Stimulated activated CD4-positive, alpha-beta T cell treated with anti-CD3 and anti-CD28 coated beads, TNF-alpha, amount 100 ng/mL, for 48 hours (primary cell): ENCODE results near the gene RASGRP1.

Experiments used
- DNase-seq, 3 donors: peaks; one replicate each; pipeline ENCODE4 v3.0.0-alpha.2; 2020; ENCODE audit warnings: low read depth in 3 of 3

The RASGRP1 gene

DNA sequence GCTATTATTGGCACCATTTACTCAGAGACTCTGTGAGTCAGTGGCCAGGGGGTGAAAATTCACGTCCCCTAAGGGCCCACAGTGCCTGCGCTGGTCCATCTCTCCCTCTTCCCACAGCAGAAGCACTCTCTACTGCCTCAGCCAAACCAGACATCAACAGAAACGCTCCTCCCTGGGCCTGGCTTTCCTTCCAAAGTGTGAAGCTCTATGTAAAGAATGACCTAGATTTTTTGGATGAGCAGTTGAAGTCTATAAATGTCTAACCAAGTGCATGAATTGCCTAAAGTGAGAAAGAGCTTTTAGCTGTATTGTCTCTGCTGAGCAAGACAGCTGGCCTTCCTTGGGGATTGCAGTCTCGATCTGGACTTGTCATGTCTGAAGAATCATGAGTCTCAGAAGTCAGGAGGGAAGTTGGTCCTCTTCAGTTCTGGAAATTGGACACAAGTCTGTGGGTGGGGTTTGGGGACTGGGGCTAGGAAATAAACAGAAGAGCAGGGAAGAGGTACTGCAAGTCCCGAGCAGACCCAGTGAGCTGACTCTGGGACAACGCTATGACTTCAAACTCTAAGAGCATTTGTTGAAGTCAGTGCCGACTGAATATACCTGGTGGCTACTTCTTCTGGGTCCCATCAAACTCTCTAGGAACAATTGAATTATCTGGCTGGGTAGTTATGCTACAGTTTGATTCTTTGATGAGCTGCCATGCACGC is 29.0 kb downstream of the RASGRP1 start:
- DNase-seq = no peak

GRCh38 chr15:38534691-38535090 is 29.9 kb downstream of the RASGRP1 start:
- no peak for DNase-seq

- DNase-seq = no peak
Observed at GRCh38 chr15:38533926-38534325, 30.7 kb downstream of the RASGRP1 start.

DNA sequence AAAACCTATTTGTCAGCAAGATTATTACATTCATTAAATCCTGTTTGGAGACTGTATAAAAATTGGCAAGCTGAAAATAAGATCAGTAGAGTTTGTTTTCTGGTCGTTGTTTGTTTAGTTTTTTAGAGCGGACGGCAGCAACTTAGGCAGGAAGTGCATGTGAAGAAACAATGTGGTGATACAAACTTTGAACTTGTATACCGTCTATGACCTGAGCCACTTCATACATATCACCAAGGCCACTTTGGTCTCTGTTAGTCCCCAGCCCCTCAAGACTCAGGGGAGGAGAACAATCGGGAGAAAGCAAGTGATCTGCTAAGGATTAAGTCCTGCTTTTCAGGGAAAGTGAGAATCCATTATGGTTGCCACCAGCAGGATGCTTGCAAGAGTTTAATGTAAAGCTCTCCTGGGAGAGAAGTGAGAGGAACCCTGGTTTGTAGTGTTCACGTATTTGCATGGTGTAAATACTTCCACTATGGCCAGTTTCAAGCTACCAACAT is 31.1 kb downstream of the RASGRP1 start:
- no peak for DNase-seq

GRCh38 chr15:38532728-38533127 is 31.9 kb downstream of the RASGRP1 start:
- DNase-seq = no peak

DNA sequence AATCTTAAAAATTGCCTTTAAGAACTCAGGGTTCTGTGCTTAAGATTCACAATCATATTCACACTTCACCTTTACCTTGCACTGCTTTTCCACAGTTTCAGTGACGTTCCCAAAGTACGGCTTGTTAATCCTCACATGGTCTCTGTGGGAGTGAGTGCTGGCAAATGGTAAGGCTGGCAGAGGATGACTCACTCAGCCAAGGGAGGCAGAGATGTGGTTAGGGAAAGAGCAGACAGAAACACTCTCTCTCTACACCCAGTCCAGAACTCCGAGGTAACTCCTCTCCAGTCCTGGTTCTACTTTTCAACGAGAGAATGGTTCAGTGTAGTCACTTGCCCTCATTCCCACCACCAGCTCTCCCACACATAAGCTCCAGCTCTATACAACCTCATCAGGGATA is 33.1 kb downstream of the RASGRP1 start:
- no peak for DNase-seq

DNA sequence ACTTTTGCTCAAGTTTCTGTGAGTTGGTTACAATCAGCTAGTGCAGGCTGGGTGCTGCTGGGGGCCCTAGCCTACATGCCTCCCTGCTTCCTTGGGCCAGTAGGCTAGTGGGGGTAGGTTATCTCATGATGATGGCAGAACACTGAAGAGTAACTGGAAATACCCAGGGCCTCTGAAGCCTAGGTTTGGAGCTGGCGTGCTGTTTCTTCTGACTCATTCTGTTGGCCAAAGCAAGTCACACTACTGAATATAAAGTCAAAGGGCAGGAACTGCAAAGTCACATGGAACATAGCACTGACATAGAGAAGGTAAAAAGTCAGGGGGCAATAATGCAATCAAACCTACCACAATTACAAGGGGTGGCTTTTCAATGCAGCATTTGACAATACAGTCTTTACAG is 34.5 kb downstream of the RASGRP1 start:
- no peak for DNase-seq

DNA sequence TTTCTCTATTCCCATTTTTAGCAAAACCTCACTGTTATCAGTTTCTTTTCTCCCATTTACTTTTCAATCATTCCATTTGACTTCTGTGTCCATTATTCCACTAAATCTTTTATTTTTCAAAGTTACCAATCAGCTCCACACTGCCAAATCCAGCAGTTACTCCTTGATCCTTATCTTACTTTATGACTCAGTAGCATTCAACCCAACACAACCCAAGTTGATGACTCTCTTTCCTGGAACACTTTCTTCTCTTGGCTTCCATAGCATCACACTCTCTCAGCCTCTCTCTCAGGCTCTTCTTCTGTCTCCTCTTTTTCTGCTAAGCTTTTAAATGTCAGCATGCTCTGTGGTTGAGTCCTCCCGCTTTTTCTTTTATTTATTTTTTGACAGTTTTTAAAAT is 36.3 kb downstream of the RASGRP1 start:
- no peak for DNase-seq

GRCh38 chr15:38526158-38526557 is 38.5 kb downstream of the RASGRP1 start:
- DNase-seq = no peak

DNA sequence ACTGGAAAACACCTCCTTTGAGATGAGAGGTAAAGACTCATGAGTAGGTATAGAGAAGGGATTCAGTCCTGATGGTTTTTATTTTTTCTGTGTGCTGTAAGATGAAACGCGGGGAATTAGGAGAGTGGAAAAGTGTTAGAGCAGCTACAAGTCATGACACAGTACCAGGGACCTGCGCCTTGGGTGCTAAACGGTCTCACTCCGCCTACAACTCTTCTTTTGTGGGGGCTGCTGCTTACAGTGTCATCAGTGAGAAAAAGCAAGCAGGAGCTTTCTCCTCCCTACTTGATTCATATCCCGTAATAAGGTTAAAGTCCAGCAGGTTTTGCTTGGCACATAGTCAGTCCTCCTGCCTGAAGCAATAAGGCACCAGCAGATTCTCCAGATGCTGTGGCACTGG is 39.1 kb downstream of the RASGRP1 start:
- no peak for DNase-seq

- DNase-seq = no peak
Observed at GRCh38 chr15:38524156-38524555, 40.5 kb downstream of the RASGRP1 start.

GRCh38 chr15:38522922-38523321 is 41.7 kb downstream of the RASGRP1 start:
- DNase-seq = no peak

GRCh38 chr15:38521316-38521715 is 43.3 kb downstream of the RASGRP1 start:
- DNase-seq = no peak

- no peak for DNase-seq
Observed at GRCh38 chr15:38520035-38520434, 44.6 kb downstream of the RASGRP1 start.

DNA sequence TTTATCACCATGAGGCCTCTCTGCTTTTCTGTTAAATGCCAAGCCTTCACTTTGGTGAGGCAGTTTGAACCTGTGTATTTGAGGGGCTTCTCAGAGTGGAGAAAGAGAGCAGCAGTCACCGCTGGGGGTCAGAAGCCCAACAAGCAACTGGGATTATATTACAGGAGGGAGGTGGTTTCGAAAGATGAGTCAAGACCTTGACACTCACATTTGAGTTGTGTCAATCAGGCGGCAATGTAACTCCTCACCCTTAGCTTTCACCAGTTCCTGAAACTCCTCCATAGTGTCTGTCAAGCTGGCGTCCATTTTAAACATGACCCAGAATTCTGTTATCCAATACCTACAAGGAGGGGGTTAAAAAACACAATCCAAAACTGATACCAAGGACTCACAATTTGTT is 46.5 kb downstream of the RASGRP1 start:
- DNase-seq = no peak

- no peak for DNase-seq
Observed at GRCh38 chr15:38517312-38517975, 47.2 kb downstream of the RASGRP1 start.

GRCh38 chr15:38516626-38517025 is 48.0 kb downstream of the RASGRP1 start:
- DNase-seq = no peak

DNA sequence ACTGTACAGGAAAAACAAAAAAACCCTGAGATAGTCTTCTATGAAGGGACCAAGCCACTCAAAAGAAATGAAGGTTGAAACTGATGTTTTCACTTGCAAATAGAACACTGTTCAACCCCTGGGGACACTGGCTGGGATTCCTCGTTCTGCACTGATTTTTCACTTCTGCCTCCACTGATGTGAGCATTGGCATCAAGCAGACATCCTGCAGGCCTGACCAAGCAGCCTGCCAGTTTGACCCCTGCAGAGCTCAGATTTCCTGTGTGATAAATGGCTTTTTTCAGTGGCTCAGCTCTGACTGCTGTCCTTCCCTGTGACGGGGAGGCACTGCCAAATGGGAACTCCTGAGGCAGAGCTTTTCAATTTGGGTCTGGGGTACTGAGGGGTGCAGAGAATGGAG is 50.0 kb downstream of the RASGRP1 start:
- no peak for DNase-seq

GRCh38 chr15:38512901-38513300 is 51.7 kb downstream of the RASGRP1 start:
- DNase-seq = no peak

- no peak for DNase-seq
Observed at GRCh38 chr15:38509152-38509551, 55.5 kb downstream of the RASGRP1 start.

- DNase-seq = no peak
Observed at GRCh38 chr15:38508647-38509046, 56.0 kb downstream of the RASGRP1 start.

DNA sequence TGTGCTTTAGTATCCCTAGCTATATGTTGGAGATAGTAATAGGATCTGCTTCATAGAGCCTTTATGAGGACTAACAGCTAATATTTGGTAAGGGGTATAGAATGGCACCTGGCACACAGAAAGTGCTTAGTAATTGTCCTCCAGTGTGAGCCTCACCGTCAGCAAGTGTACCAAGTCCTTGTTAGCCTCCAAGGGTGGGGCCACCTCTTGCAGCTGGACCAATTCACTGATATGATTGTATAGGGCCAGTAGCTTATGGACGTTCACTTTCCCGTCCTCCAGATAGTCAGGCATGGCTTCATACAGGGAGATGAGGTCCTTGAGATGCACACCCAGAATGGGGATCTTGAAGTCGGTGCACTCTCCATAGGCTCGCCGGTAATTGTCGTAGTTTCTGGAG is 57.0 kb downstream of the RASGRP1 start:
- no peak for DNase-seq

DNA sequence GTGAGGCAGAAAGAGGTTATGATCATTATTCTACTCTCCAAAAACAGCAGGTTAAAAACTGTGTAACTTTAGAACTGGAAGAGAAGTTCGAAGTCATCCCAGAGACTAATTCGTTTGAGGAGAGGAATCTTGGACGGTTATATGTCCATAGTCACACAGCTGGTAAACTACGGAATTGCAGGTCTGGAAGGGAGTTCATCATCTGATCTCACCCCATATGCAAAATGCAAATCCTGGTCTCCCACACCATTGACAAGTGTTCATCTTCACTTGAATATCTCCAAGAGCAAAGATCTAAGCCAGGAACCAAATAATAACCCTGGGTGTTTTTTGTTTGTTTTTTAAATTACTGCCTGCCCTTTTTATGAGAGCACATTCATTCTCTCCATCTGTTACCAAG is 57.6 kb downstream of the RASGRP1 start:
- DNase-seq = no peak
